GM21381 (cell line): ENCODE data around the gene OR5T1.

Source experiments
- ATAC-seq: cut with Tn5 transposase; IDR thresholded peaks from one replicate; pipeline ENCODE4 v1.9.1; 2021; ENCODE audit warnings: mild to moderate bottlenecking, moderate library complexity; ENCODE audit not compliant: unreplicated experiment

OR5T1 gene

GRCh38 chr11:56273854-56274253, at the start of gene OR5T1:
TSS of gene OR5T1 (plus strand) at chr11:56274154. CDS start at chr11:56275639, 1,485 bp downstream.
- no peak for ATAC-seq

GRCh38 chr11:56234155-56234554, 39.8 kb upstream of the OR5T1 start, which contains the start of gene OR5T2:
TSS of gene OR5T2 (minus strand) at chr11:56234255. CDS start at chr11:56233062, 1,193 bp downstream.
- no peak for ATAC-seq

- ATAC-seq: no peak
These were observed 22.0 kb upstream of the OR5T1 start, which contains the start of gene OR5T3 for GRCh38 chr11:56251954-56252353. TSS of gene OR5T3 (plus strand) at chr11:56252254. CDS start at chr11:56252254, 0 bp downstream.

- no peak for ATAC-seq
These were observed 2.9 kb upstream of the OR5T1 start for GRCh38 chr11:56271092-56271491.

GRCh38 chr11:56292154-56292553, 18.2 kb downstream of the OR5T1 start, which contains the start of gene OR8H1:
TSS of gene OR8H1 (minus strand) at chr11:56292254. CDS start at chr11:56291062, 1,192 bp downstream.
- ATAC-seq: no peak

- no peak for ATAC-seq
These were observed 22.9 kb downstream of the OR5T1 start for GRCh38 chr11:56296898-56297297.

GRCh38 chr11:56307836-56308235, 33.9 kb downstream of the OR5T1 start:
- ATAC-seq: no peak

GRCh38 chr11:56314844-56315243, 40.9 kb downstream of the OR5T1 start, which contains the start of gene OR8K3:
TSS of gene OR8K3 (plus strand) at chr11:56315144. CDS start at chr11:56318307, 3,163 bp downstream.
- no peak for ATAC-seq
